ENCODE measurements around the gene LPAR1.

GRCh38 chr9:110835404-110835803, 202.9 kb downstream of the LPAR1 start:
- TF ChIP-seq POLR2A (IDR thresholded peaks at IDR 0.05; ENCODE audit: low read length) (no peak), GATA1 (IDR thresholded peaks at IDR 0.05; ENCODE audit: low read depth, low read length) (no peak)

All from erythroblast (primary cell).